Measurements from ENCODE around the gene HORMAD1. TPM values are rescaled to one million over a fixed set of nuclear protein-coding genes. Genes with fewer than 3 reads are reported as not detected.
A peak's percentile ranks its signal among the peaks of the same experiment; 100 is the strongest.
"Not testable (repeated sequence)": the region's sequence is repeated elsewhere in the genome, so short reads cannot be mapped to it uniquely, and the experiment has no call there.

HORMAD1 gene, protein sequence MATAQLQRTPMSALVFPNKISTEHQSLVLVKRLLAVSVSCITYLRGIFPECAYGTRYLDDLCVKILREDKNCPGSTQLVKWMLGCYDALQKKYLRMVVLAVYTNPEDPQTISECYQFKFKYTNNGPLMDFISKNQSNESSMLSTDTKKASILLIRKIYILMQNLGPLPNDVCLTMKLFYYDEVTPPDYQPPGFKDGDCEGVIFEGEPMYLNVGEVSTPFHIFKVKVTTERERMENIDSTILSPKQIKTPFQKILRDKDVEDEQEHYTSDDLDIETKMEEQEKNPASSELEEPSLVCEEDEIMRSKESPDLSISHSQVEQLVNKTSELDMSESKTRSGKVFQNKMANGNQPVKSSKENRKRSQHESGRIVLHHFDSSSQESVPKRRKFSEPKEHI
- not detected in 2 replicates for total RNA-seq

DNA sequence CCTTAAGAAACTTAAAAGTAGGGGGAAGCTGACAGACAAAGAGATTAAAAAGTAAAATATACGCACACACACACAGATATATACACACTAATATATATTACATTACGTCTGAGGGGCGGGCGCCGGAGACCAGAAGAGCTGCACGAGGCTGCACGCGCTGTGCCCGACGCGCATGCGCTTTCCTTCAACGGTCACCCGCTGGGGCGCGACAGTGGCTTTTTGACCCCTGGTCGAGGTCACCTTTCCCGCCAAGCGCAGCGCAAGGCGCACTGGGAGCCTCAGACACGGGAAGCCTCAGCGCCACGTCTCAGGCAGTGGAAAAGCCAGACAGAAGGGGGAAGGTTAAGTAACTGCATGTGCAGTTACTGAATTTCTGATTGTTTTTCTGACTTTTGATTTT is at the start of gene HORMAD1:
TSS of gene HORMAD1 (minus strand) at position 193 of the 400 bp plus-strand sequence. CDS start 1,390 bp downstream, outside the sequence.
- no peak for DNase-seq (ENCODE audit: low read depth)

GRCh38 chr1:150767704-150768103 is 47.0 kb upstream of the HORMAD1 start:
- not testable (repeated sequence) for DNase-seq (ENCODE audit: low read depth)

- not testable (repeated sequence) for DNase-seq (ENCODE audit: low read depth)
Measured at GRCh38 chr1:150765977-150766301, 45.2 kb upstream of the HORMAD1 start.

GRCh38 chr1:150765296-150765976 is 44.7 kb upstream of the HORMAD1 start, which contains the start of gene CTSS:
CTSS (minus strand) TSS chr1:150765778; CDS start chr1:150764763, 1,015 bp downstream.
- peak; percentile 49 for DNase-seq (ENCODE audit: low read depth)

DNA sequence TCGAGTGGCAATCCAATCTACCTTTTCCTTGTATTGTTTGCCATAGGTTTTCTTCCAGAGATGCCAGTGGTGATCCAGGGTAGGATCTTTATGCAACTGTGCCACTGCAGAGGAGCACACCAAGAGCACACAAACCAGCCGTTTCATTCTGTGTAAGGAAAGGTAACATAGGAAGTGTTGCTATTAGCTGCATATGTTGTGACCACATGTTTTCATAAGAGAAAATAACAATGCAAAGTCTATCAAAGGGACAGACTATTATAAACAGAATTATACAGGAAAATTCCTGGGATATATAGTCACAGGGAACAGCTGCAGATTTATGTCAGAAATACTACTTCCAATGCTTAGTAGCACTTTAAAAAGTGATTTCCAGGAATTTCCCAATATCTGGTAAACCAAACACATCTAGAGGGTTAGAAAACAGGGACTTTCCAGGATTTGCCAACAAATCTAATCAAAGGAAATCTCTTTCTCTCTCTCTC is 44.0 kb upstream of the HORMAD1 start:
- peak; percentile 90 for DNase-seq (ENCODE audit: low read depth)

DNA sequence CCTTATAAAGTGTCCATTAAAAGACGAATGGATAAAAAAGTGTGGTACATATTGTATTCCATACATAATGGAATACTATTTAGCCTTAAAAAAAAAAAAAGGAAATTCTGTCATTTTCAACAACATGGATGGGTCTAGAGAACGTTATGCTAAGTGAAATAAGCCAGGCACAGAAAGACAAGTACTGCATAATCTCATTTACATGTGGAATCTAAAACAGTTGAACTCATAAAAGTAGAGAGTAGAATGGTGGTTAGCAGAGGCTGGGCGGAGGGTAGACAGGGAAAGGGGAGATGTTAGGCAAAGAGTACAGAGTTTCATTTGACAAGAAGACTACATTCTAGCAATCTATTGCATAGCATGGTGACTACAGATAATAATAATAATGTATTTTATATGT is 42.3 kb upstream of the HORMAD1 start:
- no peak for DNase-seq (ENCODE audit: low read depth)

DNA sequence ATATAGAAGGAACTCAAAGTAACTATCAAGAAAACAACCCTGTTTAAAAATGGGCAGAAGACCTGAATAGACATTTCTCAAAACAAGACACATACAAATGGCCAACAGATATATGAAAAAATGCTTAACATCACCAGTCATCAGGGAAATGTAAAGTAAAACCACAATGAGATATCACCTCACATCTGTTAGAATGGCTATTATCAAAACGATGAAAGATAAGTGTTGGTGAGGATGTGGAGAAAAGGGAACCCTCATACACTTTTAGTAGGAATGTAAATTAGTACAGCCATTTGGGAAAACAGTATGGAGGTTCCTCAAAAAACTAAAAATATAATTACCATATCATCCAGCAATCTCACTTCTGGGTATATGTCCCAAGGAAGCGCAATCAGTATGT is 41.9 kb upstream of the HORMAD1 start:
- DNase-seq (ENCODE audit: low read depth), result no peak

DNA sequence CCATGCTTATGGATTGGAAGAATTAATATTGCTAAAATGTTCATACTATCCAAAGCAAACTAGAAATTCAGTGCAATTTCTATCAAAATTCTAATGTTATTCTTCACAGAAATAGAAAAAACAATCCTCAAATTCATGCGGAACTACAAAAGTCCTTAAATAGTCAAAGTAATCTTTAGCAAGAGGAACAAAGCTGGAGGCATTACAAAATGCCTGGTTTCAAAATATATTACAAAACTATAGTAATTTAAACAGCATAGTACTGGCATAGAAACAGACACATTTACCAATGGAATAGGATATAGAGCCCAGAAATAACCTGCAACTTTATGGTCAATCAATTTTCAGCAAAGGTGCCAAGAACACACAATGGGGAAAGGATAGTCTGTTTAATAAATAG is 41.1 kb upstream of the HORMAD1 start:
- no peak for DNase-seq (ENCODE audit: low read depth)

DNA sequence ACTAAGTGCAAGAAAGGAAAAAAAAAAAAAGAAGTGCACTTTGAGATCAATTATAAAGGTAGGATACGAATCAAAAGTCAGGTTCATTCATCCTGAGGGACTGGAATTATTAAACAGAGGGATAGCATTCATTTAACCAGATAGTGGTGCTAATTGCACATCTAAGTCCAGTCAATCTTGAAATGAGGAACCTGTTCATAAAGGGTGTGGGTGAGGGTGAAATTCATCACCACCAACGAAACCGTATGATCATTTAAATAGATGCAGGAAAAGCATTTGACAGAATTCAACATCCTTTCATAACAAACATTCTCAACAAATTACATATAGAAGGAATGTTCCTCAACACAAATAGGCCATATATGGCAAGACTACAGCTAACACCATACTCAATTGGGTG is 39.3 kb upstream of the HORMAD1 start:
- DNase-seq (ENCODE audit: low read depth), result no peak

- DNase-seq (ENCODE audit: low read depth), result no peak
Measured at GRCh38 chr1:150753416-150753815, 32.7 kb upstream of the HORMAD1 start.

GRCh38 chr1:150751443-150751842 is 30.7 kb upstream of the HORMAD1 start:
- DNase-seq (ENCODE audit: low read depth), result no peak

GRCh38 chr1:150749720-150750311 is 29.1 kb upstream of the HORMAD1 start:
- no peak for DNase-seq (ENCODE audit: low read depth)

GRCh38 chr1:150748878-150749719 is 28.4 kb upstream of the HORMAD1 start:
- DNase-seq (ENCODE audit: low read depth), result no peak

GRCh38 chr1:150730130-150730721 is 9.5 kb upstream of the HORMAD1 start:
- no peak for DNase-seq (ENCODE audit: low read depth)

GRCh38 chr1:150724336-150724735 is 3.6 kb upstream of the HORMAD1 start:
- no peak for DNase-seq (ENCODE audit: low read depth)

DNA sequence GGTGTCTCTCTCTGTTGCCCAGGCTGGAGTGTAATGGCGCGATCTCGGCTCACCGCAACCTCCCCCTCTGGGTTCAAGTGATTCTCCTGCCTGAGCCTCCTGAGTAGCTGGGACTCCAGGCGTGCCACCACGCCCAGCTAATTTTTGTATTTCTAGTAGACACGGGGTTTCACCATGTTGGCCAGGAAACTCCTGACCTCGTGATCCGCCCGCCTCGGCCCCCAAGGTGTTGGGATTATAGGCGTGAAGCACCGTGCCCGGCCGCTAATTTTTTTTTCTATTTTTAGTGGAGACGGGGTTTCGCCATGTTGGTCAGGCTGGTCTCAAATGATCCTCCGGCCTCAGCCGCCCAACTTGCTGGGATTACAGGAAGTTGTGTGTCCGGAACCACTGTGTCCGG is 597 bp downstream of the HORMAD1 start:
- DNase-seq (ENCODE audit: low read depth), result no peak

- no peak for DNase-seq (ENCODE audit: low read depth)
Measured at GRCh38 chr1:150718225-150718891, 2.3 kb downstream of the HORMAD1 start.

GRCh38 chr1:150709031-150709430 is 11.7 kb downstream of the HORMAD1 start:
- not testable (repeated sequence) for DNase-seq (ENCODE audit: low read depth)

- DNase-seq (ENCODE audit: low read depth), result no peak
Measured at GRCh38 chr1:150708595-150708994, 12.1 kb downstream of the HORMAD1 start.

GRCh38 chr1:150706091-150706490 is 14.6 kb downstream of the HORMAD1 start:
- DNase-seq (ENCODE audit: low read depth), result no peak

- DNase-seq (ENCODE audit: low read depth), result no peak
Measured at GRCh38 chr1:150703427-150703826, 17.3 kb downstream of the HORMAD1 start.

Measured in renal cortical epithelial cell (primary cell).